Measurements from ENCODE around the gene POLL. TPM values are rescaled to one million over a fixed set of nuclear protein-coding genes. Genes with fewer than 3 reads are reported as not detected.

The POLL gene
- polyA plus RNA-seq, 1 experiment, result 31.3 TPM

- CTCF ChIA-PET, result interaction anchor here (0.6 to 1.8 kb wide), 4 partner anchors 55 to 363 kb away, joined by 4 to 8 read pairs (median 5); no protein-coding TSS in a partner anchor
- POLR2A ChIA-PET, result interaction anchor here (0.5 kb wide), 1 partner anchor 363 kb away, joined by 3 read pairs; no protein-coding TSS in a partner anchor
- no peak overlapping the region for H3K4me3 ChIP-seq (ENCODE audit: low read depth, low read length)
- peaks cover 18% of the 10 kb centered on the region for H3K36me3 ChIP-seq (ENCODE audit: control insufficient read depth, insufficient read depth, low read length)
- no peaks in the 10 kb centered on the region for H3K27me3 ChIP-seq (ENCODE audit: control insufficient read depth, insufficient read depth, low read length)
- no peak for DNase-seq (ENCODE audit: low read depth)
- no peak for TF ChIP-seq CTCF (IDR thresholded peaks at IDR 0.05; ENCODE audit: insufficient read depth, low read depth, low read length)
These were observed 11.7 kb downstream of the POLL start for GRCh38 chr10:101576211-101576863.

GRCh38 chr10:101575580-101576210 lies 12.4 kb downstream of the POLL start:
- Histone ChIP-seq H3K36me3 (ENCODE audit: control insufficient read depth, insufficient read depth, low read length) (peaks cover 16% of the 10 kb centered on the region), H3K4me3 (ENCODE audit: low read depth, low read length) (no peak overlapping the region), H3K27me3 (ENCODE audit: control insufficient read depth, insufficient read depth, low read length) (no peaks in the 10 kb centered on the region)
- TF ChIP-seq CTCF (IDR thresholded peaks at IDR 0.05; ENCODE audit: insufficient read depth, low read depth, low read length), result no peak
- no peak for DNase-seq (ENCODE audit: low read depth)
- ChIA-PET CTCF (interaction anchor here (0.9 to 1.8 kb wide), 3 partner anchors 31 to 362 kb away, joined by 3 to 8 read pairs (median 4); no protein-coding TSS in a partner anchor), POLR2A (interaction anchor here (0.6 kb wide), 1 partner anchor 26 kb away, joined by 3 read pairs; no protein-coding TSS in a partner anchor)

- peaks cover 12% of the 10 kb centered on the region for H3K36me3 ChIP-seq (ENCODE audit: control insufficient read depth, insufficient read depth, low read length)
- DNase-seq (ENCODE audit: low read depth), result no peak
- H3K27me3 ChIP-seq (ENCODE audit: control insufficient read depth, insufficient read depth, low read length), result no peaks in the 10 kb centered on the region
- no peak overlapping the region for H3K4me3 ChIP-seq (ENCODE audit: low read depth, low read length)
- ChIA-PET CTCF (interaction anchor here (0.9 kb wide), 1 partner anchor 32 kb away, joined by 3 read pairs; no protein-coding TSS in a partner anchor), POLR2A (interaction anchor here (0.6 kb wide), 1 partner anchor 26 kb away, joined by 3 read pairs; no protein-coding TSS in a partner anchor)
- TF ChIP-seq CTCF (IDR thresholded peaks at IDR 0.05; ENCODE audit: insufficient read depth, low read depth, low read length), result no peak
These were observed 13.0 kb downstream of the POLL start for GRCh38 chr10:101575091-101575490.

GRCh38 chr10:101573885-101574753 lies 13.9 kb downstream of the POLL start:
- ChIA-PET POLR2A (no interaction called here), CTCF (interaction anchor here (0.9 to 7.8 kb wide), 2 partner anchors 33 to 361 kb away, joined by 3 to 115 read pairs; no protein-coding TSS in a partner anchor)
- no peak for DNase-seq (ENCODE audit: low read depth)
- Histone ChIP-seq H3K36me3 (ENCODE audit: control insufficient read depth, insufficient read depth, low read length) (peaks cover 8% of the 10 kb centered on the region), H3K27me3 (ENCODE audit: control insufficient read depth, insufficient read depth, low read length) (peaks cover 6% of the 10 kb centered on the region), H3K4me3 (ENCODE audit: low read depth, low read length) (no peak overlapping the region)
- TF ChIP-seq CTCF (IDR thresholded peaks at IDR 0.05; ENCODE audit: insufficient read depth, low read depth, low read length), result no peak
